K562 (cell line): ENCODE data around the gene TAC3. TPM values are rescaled to one million over a fixed set of nuclear protein-coding genes. Genes with fewer than 3 reads are reported as not detected.
"Not testable (repeated sequence)": the region's sequence is repeated elsewhere in the genome, so short reads cannot be mapped to it uniquely, and the experiment has no call there.

ENCODE experiments used
- ATAC-seq: fragments of 200-7000 bp; cut with Tn5 transposase; 3 replicates; pipeline ENCODE4 v1.9.1; 2020; ENCODE audit warnings: moderate library complexity
- BruUV-seq: library from RNA; stranded (reverse); fragments of 400-500 nt; replicated peaks from 2 replicates; lab custom pipeline; 2021; lab: Mats Ljungman, UMichigan
- CTCF ChIA-PET: fragments of 300-600 bp; formaldehyde crosslinking; extraction: SDS; loops from one replicate; lab custom pipeline; 2021; ENCODE audit warnings: low intra/inter-chr PET ratio; lab: Yijun Ruan, JAX
- POLR2A ChIA-PET: fragments of 300-600, 350-650 bp; sonication (Branson Sonifier 250); formaldehyde crosslinking; extraction: SDS; loops from one replicate; lab custom pipeline; 2021; ENCODE audit warnings: antibody characterized with exemption, inconsistent platforms; lab: Yijun Ruan, JAX
- DNase-seq, 4 experiments: peaks; one replicate each; pipeline versions ENCODE4 v3.0.0 to v3.0.0-alpha.2; 2011 to 2018; ENCODE audit warnings: low spot score in 3 of 4, mixed read lengths in 3 of 4; ENCODE audit errors: extremely low read depth in 1 of 4
- FAIRE-seq: peaks from 2 replicates; lab custom pipeline; 2011; peaks lifted over from hg19 to GRCh38; lab: Jason Lieb, UNC
- H2AFZ ChIP-seq: 2 replicates; pipeline ENCODE4 v1.6.0; 2011; ENCODE audit warnings: low read depth, low read length, control low read depth, inconsistent platforms
- H3K27ac ChIP-seq: fragments of 200-600 bp; 3 replicates; pipeline ENCODE4 v1.8.0; 2011; ENCODE audit warnings: low read depth, mild to moderate bottlenecking, control low read depth, inconsistent platforms, low read length, moderate library complexity, mixed read lengths; ENCODE audit errors: extremely low read depth
- H3K27me3 ChIP-seq, 2 experiments: fragments of 300-600 bp in 1 of 2; 2 replicates in 1 of 2; 3 replicates in 1 of 2; pipeline versions ENCODE4 v1.6.0 to v1.8.0; 2011; ENCODE audit warnings: inconsistent platforms in 2 of 2, low read length in 2 of 2, mild to moderate bottlenecking in 1 of 2, mixed read lengths in 1 of 2, moderate library complexity in 1 of 2; ENCODE audit not compliant: control insufficient read depth in 2 of 2, insufficient read depth in 2 of 2
- H3K36me3 ChIP-seq: fragments of 300-600 bp; 3 replicates; pipeline ENCODE4 v1.8.0; 2011; ENCODE audit warnings: mild to moderate bottlenecking, low read length, inconsistent platforms; ENCODE audit not compliant: control insufficient read depth, insufficient read depth
- H3K4me1 ChIP-seq, 2 experiments: fragments of 200-600 bp in 1 of 2; replicated peaks in 1 of 2; 2 replicates in 1 of 2; 3 replicates in 1 of 2; pipeline versions ENCODE4 v1.5.1 to v1.8.0; 2011; ENCODE audit warnings: inconsistent platforms in 2 of 2, low read length in 2 of 2, mild to moderate bottlenecking in 1 of 2, mixed read lengths in 1 of 2, moderate library complexity in 1 of 2; ENCODE audit not compliant: control insufficient read depth in 2 of 2, insufficient read depth in 2 of 2
- H3K4me2 ChIP-seq: 2 replicates; pipeline ENCODE4 v1.6.1; 2011; ENCODE audit warnings: low read length, control low read depth, inconsistent platforms, mixed read lengths; ENCODE audit not compliant: insufficient read depth
- H3K4me3 ChIP-seq: fragments of 200-600 bp; sonication (generic), shearing (Covaris generic); 2 replicates; pipeline ENCODE4 v1.5.1; 2016; ENCODE audit warnings: control low read depth, inconsistent platforms
- H3K79me2 ChIP-seq: fragments of 200-600 bp; 3 replicates; pipeline ENCODE4 v1.8.0; 2011; ENCODE audit warnings: low read length, inconsistent platforms; ENCODE audit not compliant: control insufficient read depth, insufficient read depth
- H3K9ac ChIP-seq, 2 experiments: 2 replicates each; pipeline versions ENCODE4 v1.6.0 to v1.6.1; 2011; ENCODE audit warnings: low read depth in 2 of 2, low read length in 2 of 2, control low read depth in 1 of 2, inconsistent platforms in 1 of 2, mild to moderate bottlenecking in 1 of 2, mixed read lengths in 1 of 2; ENCODE audit not compliant: insufficient read depth in 1 of 2
- H3K9me1 ChIP-seq: one replicate; pipeline ENCODE4 v1.6.0; 2011; ENCODE audit warnings: inconsistent platforms, mild to moderate bottlenecking, low read length, moderate library complexity; ENCODE audit not compliant: control insufficient read depth, insufficient read depth
- H3K9me3 ChIP-seq: replicated peaks from 2 replicates; pipeline ENCODE4 v1.5.1; 2011; ENCODE audit warnings: low read depth, low read length, inconsistent platforms; ENCODE audit not compliant: control insufficient read depth, insufficient read depth
- H4K20me1 ChIP-seq: replicated peaks from 2 replicates; pipeline ENCODE4 v1.6.1; 2011; ENCODE audit warnings: low read length, inconsistent platforms, mixed read lengths; ENCODE audit not compliant: control insufficient read depth, insufficient read depth
- BCOR ChIP-seq: fragments of 450-650 bp; IDR thresholded peaks from 2 replicates; pipeline ENCODE4 v1.6.1; 2016
- KDM1A ChIP-seq, 2 experiments: fragments of 450-650 bp; IDR thresholded peaks; 2 replicates each; pipeline ENCODE4 v1.6.1; 2016; ENCODE audit warnings: mild to moderate bottlenecking in 2 of 2
- ZNF146 ChIP-seq: IDR thresholded peaks from one replicate; pipeline ENCODE4 v1.6.1; 2018; ENCODE audit warnings: missing compliant biosample characterization; ENCODE audit not compliant: unreplicated experiment
- WGBS: fragments of 100-300 bp; shearing (Covaris generic); methylation state at CpG from one replicate; pipeline ENCODE4 v1.1.6; 2016; ENCODE audit warnings: low coverage, mixed read lengths; ENCODE audit not compliant: insufficient coverage; ENCODE audit errors: missing lambda C conversion rate; 5-methylcytosine and 5-hydroxymethylcytosine counted together
- in situ Hi-C: fragments of 300-500 bp; cut with MboI; formaldehyde crosslinking; loops from 4 replicates; pipeline ENCODE4 v1.15.0; 2018; ENCODE audit warnings: inconsistent platforms, mixed read lengths
- intact Hi-C: fragments of 100-400 bp; cut with micrococcal nuclease; formaldehyde crosslinking; loops from 2 replicates; pipeline ENCODE4 v1.14.2; 2022
- polyA plus RNA-seq, 8 experiments: library from polyadenylated mRNA; depleted of rRNA in 4 of 8; stranded (reverse) in 5 of 8; unstranded in 3 of 8; fragments of >200 nt; fragmentation: Nextera tagmentation in 2 of 8; fragmentation: Illumina TruSeq in 1 of 8; extraction: Ambion mirVana in 2 of 8; extraction: Trizol in 1 of 8; gene quantifications; 2 replicates each; pipeline versions ENCODE4 v1.2.1 to v1.2.3, GENCODE V29; 2011 to 2014; ENCODE audit warnings: inconsistent platforms in 1 of 8, missing spikeins in 1 of 8
- total RNA-seq, 7 experiments: library from RNA; depleted of rRNA in 6 of 7; stranded (reverse); fragments of >200 nt in 6 of 7; fragmentation: Illumina TruSeq in 2 of 7; extraction: Trizol in 2 of 7; gene quantifications; 2 replicates each; pipeline versions ENCODE4 v1.2.1 to v1.2.3, GENCODE V29; 2011 to 2021; ENCODE audit warnings: low replicate concordance in 1 of 7

The TAC3 gene
- total and polyA plus RNA-seq, 9 of the 15 experiments (the other 6 are each of a cell fraction or from before 2014, with no cell fraction given): 0.29 to 2.8 (median 1.4) TPM

DNA sequence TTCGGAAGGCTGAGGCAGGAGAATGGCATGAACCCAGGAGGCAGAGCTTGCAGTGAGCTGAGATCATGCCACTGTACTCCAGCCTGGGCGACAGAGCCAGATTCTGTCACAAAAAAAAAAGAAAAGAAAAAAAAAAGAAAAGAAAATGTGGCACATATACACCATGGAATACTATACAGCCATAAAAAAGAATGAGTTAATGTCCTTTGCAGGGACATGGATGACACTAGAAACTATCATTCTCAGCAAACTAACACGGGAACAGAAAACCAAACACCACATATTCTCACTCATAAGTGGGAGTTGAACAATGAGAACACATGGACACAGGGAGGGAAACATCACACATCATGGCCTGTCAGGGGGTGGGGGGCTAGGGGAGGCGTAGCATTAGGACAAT is 39.0 kb downstream of the TAC3 start:
- BruUV-seq: not testable (repeated sequence)

DNA sequence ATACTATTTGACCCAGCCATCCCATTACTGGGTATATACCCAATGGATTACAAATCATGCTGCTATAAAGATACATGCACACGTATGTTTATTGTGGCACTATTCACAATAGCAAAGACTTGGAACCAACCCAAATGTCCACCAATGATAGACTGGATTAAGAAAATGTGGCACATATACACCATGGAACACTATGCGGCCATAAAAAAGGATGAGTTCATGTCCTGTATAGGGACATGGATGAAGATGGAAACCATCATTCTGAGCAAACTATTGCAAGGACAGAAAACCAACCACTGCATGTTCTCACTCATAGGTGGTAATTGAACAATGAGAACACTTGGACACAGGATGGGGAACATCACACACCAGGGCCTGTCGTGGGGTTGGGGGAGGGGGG is 42.1 kb downstream of the TAC3 start:
- H3K79me2 ChIP-seq, H3K9ac ChIP-seq, H3K27ac ChIP-seq, H3K4me3 ChIP-seq, H3K4me1 ChIP-seq, H2AFZ ChIP-seq, CTCF ChIA-PET, H3K27me3 ChIP-seq, POLR2A ChIA-PET, H3K9me1 ChIP-seq, BruUV-seq, H4K20me1 ChIP-seq, in situ Hi-C loops, ATAC-seq, H3K9me3 ChIP-seq, H3K4me2 ChIP-seq, H3K36me3 ChIP-seq, DNase-seq, FAIRE-seq, intact Hi-C loops: not testable (repeated sequence)
- WGBS: 61% methylated on average over 3 of the region's 3 CpGs
- TF ChIP-seq ZNF146: peak; percentile 52

More for the DNA sequence above, 39.0 kb downstream of the TAC3 start:
- H3K9me1 ChIP-seq, H3K9me3 ChIP-seq, H3K4me2 ChIP-seq, FAIRE-seq, H3K9ac ChIP-seq, H3K79me2 ChIP-seq, H2AFZ ChIP-seq, H4K20me1 ChIP-seq, H3K4me3 ChIP-seq, intact Hi-C loops, in situ Hi-C loops, H3K27me3 ChIP-seq, H3K4me1 ChIP-seq, POLR2A ChIA-PET, ATAC-seq, H3K36me3 ChIP-seq, H3K27ac ChIP-seq, DNase-seq, CTCF ChIA-PET: not testable (repeated sequence)
- peak; percentile 82 for TF ChIP-seq BCOR
- 0 out of 4 replicates have a peak, but pooled peaks of 1 of the 2 experiments have one; percentile 31 for TF ChIP-seq KDM1A (IDR thresholded peaks at IDR 0.05)
- TF ChIP-seq ZNF146: peak; percentile 94
- WGBS: 18% methylated on average over 2 of the region's 4 CpGs
